Activated CD4-positive, alpha-beta T cell treated with anti-CD3 and anti-CD28 coated beads, Interleukin-10, Interleukin-2, amounts not matched to agents 100 ng/mL and 50 ng/mL, durations not matched to agents 16 hours and 8 hours (primary cell): Measurements from ENCODE around the gene GSAP.
"Not testable (repeated sequence)": the region's sequence is repeated elsewhere in the genome, so short reads cannot be mapped to it uniquely, and the experiment has no call there.

Experiments used
- DNase-seq: peaks from one replicate; pipeline ENCODE4 v3.0.0-alpha.2; 2020

The GSAP gene

DNA sequence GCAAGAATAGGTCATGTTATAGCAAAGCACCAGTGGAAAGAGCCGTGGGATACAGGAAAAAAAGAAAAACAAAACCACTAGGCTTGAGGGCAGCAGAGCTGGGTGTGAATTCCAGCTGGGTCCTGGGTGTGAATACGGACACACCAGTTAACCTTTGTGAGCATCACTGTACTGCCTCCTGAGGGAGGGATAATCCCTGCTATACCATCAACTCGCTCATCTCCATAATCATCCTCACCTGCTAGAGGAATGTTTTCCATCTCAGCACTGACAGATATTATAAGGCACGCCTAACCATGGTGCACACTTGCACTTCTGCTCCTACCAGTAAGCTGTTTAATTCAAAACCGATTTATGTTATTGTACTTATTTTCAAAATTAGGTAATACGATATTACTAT is 62.2 kb downstream of the GSAP start:
- no peak for DNase-seq

DNA sequence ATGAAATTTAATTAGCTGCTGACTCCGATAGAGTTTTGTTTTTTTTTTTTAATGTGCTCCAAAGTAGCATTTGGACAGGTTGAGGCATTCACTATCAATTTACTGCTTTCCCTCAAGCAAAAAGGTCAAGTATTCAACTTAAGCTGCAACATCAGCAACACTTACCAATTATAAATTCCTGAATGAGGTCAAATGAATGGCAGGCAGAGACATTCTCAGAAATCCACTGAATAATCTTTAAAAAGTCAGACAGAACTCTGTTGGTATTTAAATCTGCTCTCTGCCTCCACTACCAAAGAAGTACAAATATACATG is 62.8 kb downstream of the GSAP start:
- no peak for DNase-seq

- peak; percentile 32 for DNase-seq
Observed at GRCh38 chr7:77352665-77353406, 63.3 kb downstream of the GSAP start.

GRCh38 chr7:77351539-77352004 is 64.6 kb downstream of the GSAP start:
- peak; percentile 79 for DNase-seq

DNA sequence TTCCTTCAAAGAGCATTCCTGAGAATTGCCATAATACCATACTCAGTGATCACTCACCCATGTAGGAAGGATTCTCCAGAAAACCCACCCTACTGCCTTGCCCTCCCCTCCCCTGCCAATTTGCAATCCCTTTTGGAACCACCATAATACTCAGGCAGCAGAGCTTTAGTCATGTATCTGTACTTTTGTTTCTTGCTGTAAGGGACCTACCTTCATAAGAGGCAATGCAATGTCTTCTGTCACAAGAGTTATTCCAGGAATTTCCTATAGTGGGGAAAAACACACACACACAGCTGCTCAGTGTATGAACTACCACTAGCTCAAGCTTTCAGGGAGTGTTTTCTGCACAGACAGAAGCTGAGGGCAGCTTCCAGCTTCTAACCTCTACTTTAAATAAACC is 67.0 kb downstream of the GSAP start:
- DNase-seq: no peak

GRCh38 chr7:77348371-77348813 is 67.8 kb downstream of the GSAP start:
- no peak for DNase-seq

DNA sequence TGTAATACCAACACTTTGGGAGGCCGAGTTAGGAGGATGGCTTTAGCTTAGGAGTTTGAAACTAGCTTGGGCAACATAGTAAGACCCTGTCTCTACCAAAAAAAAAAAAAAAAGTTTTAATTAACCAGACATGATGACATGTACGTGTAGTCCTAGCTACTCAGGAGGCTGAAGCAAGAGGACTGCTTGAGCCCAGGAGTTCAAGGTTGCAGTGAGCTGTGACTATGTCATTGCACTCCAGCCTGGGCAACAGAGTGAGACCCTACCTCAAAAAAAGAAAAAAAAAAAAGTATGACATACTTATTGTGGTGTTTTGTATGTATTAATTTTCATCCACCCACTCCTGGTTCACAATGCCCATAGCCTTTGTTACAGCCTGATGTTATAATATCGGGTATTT is 69.7 kb downstream of the GSAP start:
- DNase-seq: no peak

DNA sequence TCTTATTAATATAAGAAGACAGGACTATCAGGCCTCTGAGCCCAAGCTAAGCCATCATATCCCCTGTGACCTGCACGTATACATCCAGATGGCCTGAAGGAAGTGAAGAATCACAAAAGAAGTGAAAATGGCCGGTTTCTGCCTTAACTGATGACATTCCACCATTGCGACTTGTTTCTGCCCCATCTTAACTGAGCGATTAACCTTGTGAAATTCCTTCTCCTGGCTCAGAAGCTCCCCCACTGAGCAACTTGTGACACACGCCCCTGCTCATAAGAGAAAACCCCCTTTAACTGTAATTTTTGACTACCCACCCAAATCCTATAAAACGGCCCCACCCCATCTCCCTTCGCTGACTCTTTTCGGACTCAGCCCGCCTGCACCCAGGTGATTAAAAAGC is 70.7 kb downstream of the GSAP start:
- DNase-seq: not testable (repeated sequence)

- no peak for DNase-seq
Observed at GRCh38 chr7:77339726-77340125, 76.4 kb downstream of the GSAP start.

- no peak for DNase-seq
Observed at GRCh38 chr7:77338883-77339629, 77.1 kb downstream of the GSAP start.

DNA sequence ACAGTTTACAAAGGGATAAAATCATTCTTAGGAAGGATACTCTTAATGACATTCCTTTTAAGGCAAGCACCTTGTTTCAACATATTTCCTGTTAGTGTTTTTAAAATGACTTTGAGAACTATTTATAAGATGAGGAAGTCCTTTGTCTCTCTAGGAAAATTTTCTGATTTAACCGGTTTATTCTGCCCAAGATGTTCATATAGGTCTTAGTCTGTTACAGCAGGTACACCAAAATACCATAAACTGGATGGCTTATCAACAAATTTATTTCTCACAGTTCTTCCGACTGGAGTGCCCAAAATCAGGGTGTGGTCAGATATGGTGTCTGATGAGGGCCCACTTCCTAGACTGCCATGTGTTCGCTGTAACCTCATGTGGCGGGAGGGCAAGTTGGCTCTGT is 77.9 kb downstream of the GSAP start:
- DNase-seq: no peak

- no peak for DNase-seq
Observed at GRCh38 chr7:77337456-77337990, 78.6 kb downstream of the GSAP start.

DNA sequence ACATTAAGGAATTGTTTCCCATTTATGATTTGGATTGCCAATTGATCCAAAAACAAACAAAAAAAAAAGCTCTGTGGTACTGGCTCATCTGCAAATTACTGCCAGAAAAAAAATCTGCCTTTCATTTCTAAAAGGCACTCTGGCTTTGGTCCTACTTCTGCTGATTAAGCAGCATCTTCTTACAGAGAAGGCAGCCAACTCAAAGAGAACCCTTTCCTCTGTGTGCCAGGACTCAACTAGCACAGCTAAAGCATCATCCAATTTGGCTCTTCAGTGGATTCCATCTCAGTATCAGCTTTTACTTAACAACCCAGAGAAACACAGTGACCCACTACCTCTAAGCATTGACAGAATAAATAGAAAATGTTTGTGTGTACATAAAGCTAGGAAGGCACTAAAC is 80.6 kb downstream of the GSAP start:
- no peak for DNase-seq

GRCh38 chr7:77334039-77334438 is 82.1 kb downstream of the GSAP start:
- DNase-seq: not testable (repeated sequence)

DNA sequence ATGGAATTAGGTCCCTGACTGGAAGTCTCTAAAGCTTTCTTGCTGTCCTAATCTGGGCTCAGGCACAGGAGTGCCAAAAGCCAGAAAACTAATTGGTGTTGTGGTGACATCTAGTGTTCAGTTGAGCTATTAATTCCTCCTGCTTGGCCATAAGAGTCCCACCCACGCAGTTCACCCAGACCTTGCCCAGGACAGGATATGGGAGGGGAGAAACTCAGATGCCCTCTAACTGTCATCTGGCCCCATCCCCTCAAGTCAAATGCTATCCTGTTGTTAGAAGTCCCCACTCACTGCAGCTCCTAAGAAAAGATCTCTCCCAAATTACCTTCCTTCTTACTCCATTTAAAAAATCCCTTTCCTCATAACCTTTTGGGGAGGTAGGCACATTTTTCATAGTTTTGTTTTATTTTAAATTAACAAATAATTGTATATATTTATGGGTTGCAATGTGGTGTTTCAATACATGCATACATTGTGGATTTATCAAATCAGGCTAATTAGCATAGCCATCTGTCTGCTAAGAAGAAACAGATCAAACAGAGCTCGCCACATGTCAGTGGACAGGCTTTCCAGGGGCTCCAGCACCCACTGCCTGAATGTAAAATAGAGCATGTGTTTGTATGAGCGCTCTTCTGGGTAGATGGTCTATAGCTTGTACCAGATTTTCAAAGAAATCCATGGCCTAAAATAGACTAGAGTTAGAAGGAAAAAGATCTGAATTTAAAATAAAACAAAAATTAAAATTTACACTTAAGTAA is 84.0 kb downstream of the GSAP start:
- peak; percentile 87 for DNase-seq

GRCh38 chr7:77330169-77330882 is 85.8 kb downstream of the GSAP start:
- peak; percentile 79 for DNase-seq

DNA sequence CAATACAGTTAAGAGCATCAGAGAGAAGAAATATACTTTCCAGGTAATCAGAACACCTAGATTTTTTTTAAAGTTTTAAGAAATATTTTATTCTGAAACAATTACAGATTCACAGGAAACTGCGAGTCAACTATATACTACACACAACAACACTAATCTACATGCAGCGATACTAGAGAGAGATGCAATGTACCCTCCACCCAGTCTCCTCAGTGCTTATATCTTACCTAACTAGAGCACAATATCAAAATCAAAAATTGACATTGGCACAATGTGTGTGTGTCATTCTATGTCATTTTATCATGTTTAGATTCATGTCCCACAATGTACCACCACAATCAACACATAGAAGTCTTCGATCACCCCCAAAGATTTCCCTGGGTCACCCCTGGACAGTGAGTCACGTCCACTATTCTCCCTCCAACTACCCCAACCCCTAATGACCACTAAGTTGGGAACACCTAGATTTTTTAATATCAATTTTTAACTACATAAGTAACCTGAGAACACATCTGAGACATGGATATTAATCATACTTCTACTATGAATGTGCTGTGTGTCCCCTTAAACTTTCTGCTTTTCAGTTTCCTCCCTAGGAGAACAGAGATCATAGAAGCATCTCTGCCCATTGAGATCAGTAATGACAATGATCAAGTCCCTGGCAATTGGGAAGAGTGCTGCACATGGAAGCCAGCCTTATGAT is 86.5 kb downstream of the GSAP start:
- DNase-seq: peak; percentile 39

DNA sequence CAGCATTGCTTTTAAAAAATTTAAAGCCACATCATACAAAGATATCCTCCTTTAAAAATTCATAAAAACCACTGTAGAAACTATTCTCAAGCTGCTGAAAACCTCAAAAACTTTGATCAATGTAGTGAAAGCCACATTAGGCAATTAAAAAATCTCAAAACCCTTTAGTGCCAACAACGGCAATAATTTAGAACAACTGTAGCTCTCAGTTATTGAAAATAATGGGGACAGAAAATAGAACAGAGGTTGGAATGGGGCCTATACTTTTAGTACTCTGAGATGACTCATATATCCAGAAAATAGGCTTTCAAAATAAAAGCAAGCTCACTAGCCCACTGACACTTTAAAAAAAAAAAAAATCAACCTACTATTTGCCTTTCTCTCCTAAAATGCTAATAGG is 87.5 kb downstream of the GSAP start:
- DNase-seq: peak; percentile 9

- peak; percentile 55 for DNase-seq
Observed at GRCh38 chr7:77327932-77328628, 88.1 kb downstream of the GSAP start.

GRCh38 chr7:77327067-77327931 is 88.8 kb downstream of the GSAP start:
- no peak for DNase-seq
